CD14-positive monocyte (primary cell): ENCODE results near the gene APEX1. TPM values are rescaled to one million over a fixed set of nuclear protein-coding genes. Genes with fewer than 3 reads are reported as not detected.

Source experiments
- DNase-seq, 3 donors: peaks; one replicate each; pipeline ENCODE4 v3.0.0-alpha.2; 2011 to 2022
- H2AFZ ChIP-seq: 2 replicates; pipeline ENCODE4 v1.6.0; 2012; ENCODE audit warnings: mild to moderate bottlenecking, low read depth, low read length, inconsistent platforms; ENCODE audit not compliant: insufficient read depth, poor library complexity, severe bottlenecking
- H3K27ac ChIP-seq, 2 donors: 1 replicate in 1 of 2; 2 replicates in 1 of 2; pipeline ENCODE4 v1.5.1; 2012 to 2013; ENCODE audit warnings: low read length in 2 of 2, control low read depth in 1 of 2, inconsistent platforms in 1 of 2, low read depth in 1 of 2, mild to moderate bottlenecking in 1 of 2
- H3K27me3 ChIP-seq, 2 donors: one replicate each; pipeline versions ENCODE4 v1.6.0 to v1.6.1; 2011 to 2013; ENCODE audit warnings: low read length in 2 of 2; ENCODE audit not compliant: control insufficient read depth in 2 of 2, insufficient read depth in 2 of 2
- H3K36me3 ChIP-seq, 2 donors: replicated peaks in 1 of 2; 1 replicate in 1 of 2; 2 replicates in 1 of 2; pipeline versions ENCODE4 v1.5.1 to v1.6.1; 2012 to 2013; ENCODE audit warnings: low read length in 2 of 2, control low read depth in 1 of 2, inconsistent platforms in 1 of 2, mild to moderate bottlenecking in 1 of 2; ENCODE audit not compliant: insufficient read depth in 2 of 2, control insufficient read depth in 1 of 2
- H3K4me1 ChIP-seq, 2 donors: 1 replicate in 1 of 2; 2 replicates in 1 of 2; pipeline versions ENCODE4 v1.5.1 to v1.6.1; 2012 to 2013; ENCODE audit warnings: low read length in 2 of 2, control low read depth in 1 of 2, inconsistent platforms in 1 of 2, mild to moderate bottlenecking in 1 of 2, moderate library complexity in 1 of 2; ENCODE audit not compliant: insufficient read depth in 2 of 2, control insufficient read depth in 1 of 2
- H3K4me2 ChIP-seq: replicated peaks from 2 replicates; pipeline ENCODE3; 2012; ENCODE audit warnings: low read length, moderate library complexity, mild to moderate bottlenecking; ENCODE audit not compliant: poor library complexity, severe bottlenecking; ENCODE audit errors: extremely low read depth
- H3K4me3 ChIP-seq, 3 experiments: fragments of 200-600 bp in 1 of 3; sonication (generic) in 1 of 3; replicated peaks in 1 of 3; 1 replicate in 2 of 3; 2 replicates in 1 of 3; pipeline ENCODE4 v1.5.1; 2011 to 2013; ENCODE audit warnings: low read length in 3 of 3, mild to moderate bottlenecking in 3 of 3, control low read depth in 2 of 3, low read depth in 2 of 3, inconsistent platforms in 1 of 3, moderate library complexity in 1 of 3
- H3K79me2 ChIP-seq: 2 replicates; pipeline ENCODE4 v1.6.0; 2012; ENCODE audit warnings: mild to moderate bottlenecking, control low read depth, inconsistent platforms, low read length, moderate library complexity; ENCODE audit not compliant: insufficient read depth
- H3K9ac ChIP-seq: 2 replicates; pipeline ENCODE4 v1.6.0; 2017; ENCODE audit warnings: low read length, mild to moderate bottlenecking; ENCODE audit not compliant: insufficient read depth, poor library complexity, severe bottlenecking
- H3K9me3 ChIP-seq, 2 donors: replicated peaks in 1 of 2; 1 replicate in 1 of 2; 2 replicates in 1 of 2; pipeline versions ENCODE4 v1.5.1 to v1.6.1; 2012 to 2013; ENCODE audit warnings: low read length in 2 of 2, control low read depth in 1 of 2; ENCODE audit not compliant: control insufficient read depth in 1 of 2, insufficient read depth in 1 of 2
- H4K20me1 ChIP-seq: 2 replicates; pipeline ENCODE4 v1.6.0; 2012; ENCODE audit warnings: mild to moderate bottlenecking, low read length, control low read depth, moderate library complexity; ENCODE audit not compliant: insufficient read depth
- H3K27ac Mint-ChIP-seq, 7 donors: one replicate each; pipeline ENCODE4 v1.8.0; 2020; ENCODE audit warnings: mild to moderate bottlenecking in 7 of 7, mixed read lengths in 7 of 7, moderate library complexity in 6 of 7, inconsistent platforms in 2 of 7
- H3K27me3 Mint-ChIP-seq, 3 donors: one replicate each; pipeline ENCODE4 v1.8.0; 2021 to 2022; ENCODE audit warnings: low read depth in 3 of 3, mild to moderate bottlenecking in 3 of 3, mixed read lengths in 3 of 3, moderate library complexity in 3 of 3, inconsistent platforms in 1 of 3
- H3K36me3 Mint-ChIP-seq, 2 donors: one replicate each; pipeline ENCODE4 v1.8.0; 2020; ENCODE audit warnings: mixed read lengths in 2 of 2, inconsistent platforms in 1 of 2, mild to moderate bottlenecking in 1 of 2
- H3K4me1 Mint-ChIP-seq: one replicate; pipeline ENCODE4 v1.8.0; 2020; ENCODE audit warnings: mild to moderate bottlenecking, mixed read lengths
- H3K4me3 Mint-ChIP-seq, 2 donors: one replicate each; pipeline ENCODE4 v1.8.0; 2020; ENCODE audit warnings: mild to moderate bottlenecking in 2 of 2, mixed read lengths in 2 of 2, moderate library complexity in 1 of 2
- H3K9me3 Mint-ChIP-seq, 7 donors: one replicate each; pipeline ENCODE4 v1.8.0; 2020 to 2022; ENCODE audit warnings: mixed read lengths in 7 of 7, mild to moderate bottlenecking in 6 of 7, moderate library complexity in 6 of 7, inconsistent platforms in 2 of 7
- WGBS: methylation state at CpG from one replicate; pipeline ENCODE4 v1.1.5; 2013; ENCODE audit warnings: missing lambda C conversion rate; ENCODE audit not compliant: insufficient coverage; 5-methylcytosine and 5-hydroxymethylcytosine counted together
- intact Hi-C, 2 donors: fragments of 100-400 bp; cut with micrococcal nuclease; formaldehyde crosslinking; loops; one replicate each; pipeline versions ENCODE4 v1.15.0 to v1.15.1; 2023
- polyA plus RNA-seq, 3 donors: library from polyadenylated mRNA; depleted of rRNA in 1 of 3; unstranded in 2 of 3; stranded (reverse) in 1 of 3; fragments of 300-500 nt in 2 of 3; fragments of >200 nt in 1 of 3; fragmentation: Illumina TruSeq in 2 of 3; gene quantifications; 1 replicate in 2 of 3; 2 replicates in 1 of 3; pipeline ENCODE4 v1.2.3, GENCODE V29; 2012 to 2021
- TF ChIP-seq, protein P1 (sequence below): fragments of 200-600 bp; IDR thresholded peaks from one replicate; pipeline ENCODE4 v1.8.0; 2022; ENCODE audit warnings: antibody characterized with exemption, mild to moderate bottlenecking

Gene APEX1
- polyA plus RNA-seq, 3 donors: 69.7 to 208 (median 85.4) TPM

DNA sequence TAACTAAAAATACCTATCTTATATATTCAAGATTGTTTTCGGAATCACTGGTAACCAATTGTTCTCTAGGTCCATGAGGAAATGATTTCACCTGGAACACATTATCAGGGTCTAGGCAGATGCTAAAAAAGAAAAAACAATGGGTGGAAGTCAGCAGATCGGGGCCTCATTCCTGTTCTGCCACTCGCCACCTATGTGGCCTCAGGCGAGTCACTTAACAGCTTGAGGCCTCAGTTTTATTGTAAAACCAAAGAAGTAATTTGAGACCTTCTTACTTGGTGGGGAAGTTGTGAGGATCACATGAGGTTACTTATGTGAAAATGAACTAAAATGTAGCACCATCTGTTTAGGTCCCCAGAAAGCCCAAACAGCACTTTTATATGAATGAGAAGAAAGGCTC, 44.1 kb downstream of the APEX1 start:
- H2AFZ ChIP-seq: peak overlapping the region; percentile 40
- no peak overlapping the region for H3K27ac ChIP-seq
- no peaks in the 10 kb centered on the region for H3K79me2 ChIP-seq
- no peak overlapping the region for H3K9ac ChIP-seq
- H3K9me3 ChIP-seq: no peaks in the 10 kb centered on the region
- Mint-ChIP-seq H3K4me3 (no peak overlapping the region), H3K27ac (no peak overlapping the region), H3K36me3 (no peaks in the 10 kb centered on the region), H3K4me1 (peaks cover 40% of the 10 kb centered on the region), H3K27me3 (peaks cover 0 to 3% (median 0%) of the 10 kb centered on the region in 3 donors), H3K9me3 (peaks cover 0 to 7% (median 4%) of the 10 kb centered on the region in 7 donors)
- no peak for DNase-seq
- WGBS: no CpG with 5 or more reads among the region's 4 CpGs
- TF ChIP-seq, protein P1, sequence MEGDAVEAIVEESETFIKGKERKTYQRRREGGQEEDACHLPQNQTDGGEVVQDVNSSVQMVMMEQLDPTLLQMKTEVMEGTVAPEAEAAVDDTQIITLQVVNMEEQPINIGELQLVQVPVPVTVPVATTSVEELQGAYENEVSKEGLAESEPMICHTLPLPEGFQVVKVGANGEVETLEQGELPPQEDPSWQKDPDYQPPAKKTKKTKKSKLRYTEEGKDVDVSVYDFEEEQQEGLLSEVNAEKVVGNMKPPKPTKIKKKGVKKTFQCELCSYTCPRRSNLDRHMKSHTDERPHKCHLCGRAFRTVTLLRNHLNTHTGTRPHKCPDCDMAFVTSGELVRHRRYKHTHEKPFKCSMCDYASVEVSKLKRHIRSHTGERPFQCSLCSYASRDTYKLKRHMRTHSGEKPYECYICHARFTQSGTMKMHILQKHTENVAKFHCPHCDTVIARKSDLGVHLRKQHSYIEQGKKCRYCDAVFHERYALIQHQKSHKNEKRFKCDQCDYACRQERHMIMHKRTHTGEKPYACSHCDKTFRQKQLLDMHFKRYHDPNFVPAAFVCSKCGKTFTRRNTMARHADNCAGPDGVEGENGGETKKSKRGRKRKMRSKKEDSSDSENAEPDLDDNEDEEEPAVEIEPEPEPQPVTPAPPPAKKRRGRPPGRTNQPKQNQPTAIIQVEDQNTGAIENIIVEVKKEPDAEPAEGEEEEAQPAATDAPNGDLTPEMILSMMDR: no peak
- intact Hi-C loops: no loop called here
- H3K27me3 ChIP-seq: no peaks in the 10 kb centered on the region
- no peaks in the 10 kb centered on the region for H4K20me1 ChIP-seq
- H3K4me1 ChIP-seq: peaks cover 33 to 43% of the 10 kb centered on the region in 2 donors
- no peak overlapping the region for H3K4me2 ChIP-seq
- H3K36me3 ChIP-seq: no peaks in the 10 kb centered on the region
- H3K4me3 ChIP-seq: no peak overlapping the region

DNA sequence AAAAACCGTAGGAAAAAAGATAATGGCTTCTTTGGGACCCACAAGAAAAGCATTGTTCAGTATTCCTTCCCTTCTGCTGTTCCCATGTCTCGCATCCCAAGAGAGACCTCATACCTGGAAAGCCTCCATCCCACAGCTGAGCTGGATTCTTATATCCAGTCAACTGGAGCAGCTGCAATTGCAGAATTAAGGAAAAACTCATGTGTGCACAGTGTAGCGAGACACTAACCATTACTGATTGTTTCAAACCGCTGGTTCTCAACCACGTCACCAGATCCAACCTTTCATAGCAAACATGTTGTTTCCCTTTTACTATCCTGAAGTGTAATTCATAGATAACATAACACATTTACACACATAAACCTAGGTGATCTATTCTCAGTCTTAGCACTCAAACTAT, 44.9 kb downstream of the APEX1 start:
- H3K36me3 Mint-ChIP-seq: no peaks in the 10 kb centered on the region
- H3K4me3 Mint-ChIP-seq: no peak overlapping the region
- no peaks in the 10 kb centered on the region for H3K9me3 ChIP-seq
- no peak overlapping the region for H3K27ac ChIP-seq
- peaks cover 0 to 7% (median 5%) of the 10 kb centered on the region in 7 donors for H3K9me3 Mint-ChIP-seq
- peaks cover 0 to 3% (median 0%) of the 10 kb centered on the region in 3 donors for H3K27me3 Mint-ChIP-seq
- H3K79me2 ChIP-seq: no peaks in the 10 kb centered on the region
- intact Hi-C loops: no loop called here
- no peak overlapping the region for H3K27ac Mint-ChIP-seq
- peaks cover 28 to 35% of the 10 kb centered on the region in 2 donors for H3K4me1 ChIP-seq
- no peak overlapping the region for H3K4me3 ChIP-seq
- no peaks in the 10 kb centered on the region for H3K36me3 ChIP-seq
- no peaks in the 10 kb centered on the region for H4K20me1 ChIP-seq
- no peak overlapping the region for H2AFZ ChIP-seq
- H3K9ac ChIP-seq: no peak overlapping the region
- TF ChIP-seq, protein P1: no peak
- WGBS: 94% methylated on average over 5 of the region's 5 CpGs
- no peak for DNase-seq
- no peak overlapping the region for H3K4me2 ChIP-seq
- peaks cover 36% of the 10 kb centered on the region for H3K4me1 Mint-ChIP-seq
- no peaks in the 10 kb centered on the region for H3K27me3 ChIP-seq
